ENCODE results near the gene PLPP7.

- no peak for TF ChIP-seq CTCF (IDR thresholded peaks at IDR 0.05; ENCODE audit: low read depth, low read length)
- no peak for TF ChIP-seq POLR2A (IDR thresholded peaks at IDR 0.05; ENCODE audit: extremely low read depth, insufficient read length)
Observed at GRCh38 chr9:131288217-131288616, 1.3 kb upstream of the PLPP7 start.
